ENCODE data around the gene NFS1. TPM values are rescaled to one million over a fixed set of nuclear protein-coding genes. Genes with fewer than 3 reads are reported as not detected.

The NFS1 gene
- total and polyA plus RNA-seq, 2 donors (not counting 1 experiment from before 2014, with no cell fraction given), result 29.0 to 30.6 TPM

GRCh38 chr20:35632539-35633115 lies 66.5 kb downstream of the NFS1 start:
- Histone ChIP-seq H3K4me2 (replicated peaks; ENCODE audit: low read depth, low read length, poor library complexity, severe bottlenecking) (no peak overlapping the region), H2AFZ (ENCODE audit: insufficient read depth, low read depth, low read length, poor library complexity, severe bottlenecking) (no peak overlapping the region), H3K9me3 (ENCODE audit: control extremely low read depth in 1 of 3, control insufficient read depth in 2 of 3, insufficient read depth in 1 of 3, low read length in 2 of 3) (no peaks in the 10 kb centered on the region), H3K36me3 (replicated peaks in 1 of 2; ENCODE audit: control extremely low read depth in 1 of 2, control insufficient read depth in 1 of 2, extremely low read depth in 1 of 2, insufficient read depth in 2 of 2, low read length in 1 of 2) (peaks cover 4 to 46% of the 10 kb centered on the region in 2 experiments), H4K20me1 (ENCODE audit: control insufficient read depth, insufficient read depth, low read length, poor library complexity, severe bottlenecking) (peaks cover 60% of the 10 kb centered on the region), H3K79me2 (ENCODE audit: control insufficient read depth, insufficient read depth, low read length) (peaks cover 65% of the 10 kb centered on the region), H3K4me3 (ENCODE audit: control extremely low read depth in 1 of 5, extremely low read depth in 1 of 5, insufficient read depth in 1 of 5, low read depth in 2 of 5, low read length in 4 of 5) (no peak overlapping the region), H3K27ac (ENCODE audit: low read length in 2 of 2) (no peak overlapping the region), H3K27me3 (replicated peaks in 1 of 4; ENCODE audit: control extremely low read depth in 1 of 4, control insufficient read depth in 3 of 4, insufficient read depth in 4 of 4, low read length in 3 of 4) (no peaks in the 10 kb centered on the region), H3K4me1 (ENCODE audit: control insufficient read depth in 2 of 2, insufficient read depth in 2 of 2, low read length in 2 of 2) (no peaks in the 10 kb centered on the region), H3K9ac (ENCODE audit: low read length) (no peak overlapping the region)
- Mint-ChIP-seq H3K27ac (no peak overlapping the region), H3K27me3 (no peaks in the 10 kb centered on the region), H3K4me1 (peaks cover 21% of the 10 kb centered on the region), H3K9me3 (ENCODE audit: insufficient read depth) (no peaks in the 10 kb centered on the region), H3K4me3 (no peak overlapping the region)
- TF ChIP-seq, protein P1, sequence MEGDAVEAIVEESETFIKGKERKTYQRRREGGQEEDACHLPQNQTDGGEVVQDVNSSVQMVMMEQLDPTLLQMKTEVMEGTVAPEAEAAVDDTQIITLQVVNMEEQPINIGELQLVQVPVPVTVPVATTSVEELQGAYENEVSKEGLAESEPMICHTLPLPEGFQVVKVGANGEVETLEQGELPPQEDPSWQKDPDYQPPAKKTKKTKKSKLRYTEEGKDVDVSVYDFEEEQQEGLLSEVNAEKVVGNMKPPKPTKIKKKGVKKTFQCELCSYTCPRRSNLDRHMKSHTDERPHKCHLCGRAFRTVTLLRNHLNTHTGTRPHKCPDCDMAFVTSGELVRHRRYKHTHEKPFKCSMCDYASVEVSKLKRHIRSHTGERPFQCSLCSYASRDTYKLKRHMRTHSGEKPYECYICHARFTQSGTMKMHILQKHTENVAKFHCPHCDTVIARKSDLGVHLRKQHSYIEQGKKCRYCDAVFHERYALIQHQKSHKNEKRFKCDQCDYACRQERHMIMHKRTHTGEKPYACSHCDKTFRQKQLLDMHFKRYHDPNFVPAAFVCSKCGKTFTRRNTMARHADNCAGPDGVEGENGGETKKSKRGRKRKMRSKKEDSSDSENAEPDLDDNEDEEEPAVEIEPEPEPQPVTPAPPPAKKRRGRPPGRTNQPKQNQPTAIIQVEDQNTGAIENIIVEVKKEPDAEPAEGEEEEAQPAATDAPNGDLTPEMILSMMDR (IDR thresholded peaks at IDR 0.05), result no peak
- TF ChIP-seq EZH2 (IDR thresholded peaks at IDR 0.05; ENCODE audit: borderline replicate concordance, insufficient read depth, low read depth, low read length, poor library complexity, severe bottlenecking), result no peak
- WGBS (ENCODE audit: insufficient coverage), result 95% methylated on average over 11 of the region's 13 CpGs
- no peak for DNase-seq
- ATAC-seq (ENCODE audit: low read depth), result no peak
- intact Hi-C loops (cut with micrococcal nuclease), result no loop called here
- CTCF ChIA-PET, result interaction anchor here (3.7 kb wide), 1 partner anchor 13 kb away, joined by 19 read pairs; no protein-coding TSS in a partner anchor
- POLR2A ChIA-PET, result no interaction called here

- H2AFZ ChIP-seq (ENCODE audit: insufficient read depth, low read depth, low read length, poor library complexity, severe bottlenecking), result no peak overlapping the region
- Mint-ChIP-seq H3K4me3 (no peak overlapping the region), H3K27ac (no peak overlapping the region), H3K9me3 (ENCODE audit: insufficient read depth) (no peaks in the 10 kb centered on the region), H3K4me1 (peaks cover 7% of the 10 kb centered on the region), H3K27me3 (no peaks in the 10 kb centered on the region)
- TF ChIP-seq, protein P1 (IDR thresholded peaks at IDR 0.05), result no peak
- TF ChIP-seq EZH2 (IDR thresholded peaks at IDR 0.05; ENCODE audit: borderline replicate concordance, insufficient read depth, low read depth, low read length, poor library complexity, severe bottlenecking), result no peak
- DNase-seq (no peak), ATAC-seq (ENCODE audit: low read depth) (no peak)
- H4K20me1 ChIP-seq (ENCODE audit: control insufficient read depth, insufficient read depth, low read length, poor library complexity, severe bottlenecking), result peaks cover 40% of the 10 kb centered on the region
- ChIA-PET CTCF (interaction anchor here (1.1 to 3.7 kb wide), 2 partner anchors 11 to 167 kb away, joined by 3 to 19 read pairs; no protein-coding TSS in a partner anchor), POLR2A (interaction anchor here (1.0 kb wide), 1 partner anchor 62 kb away, joined by 3 read pairs; no protein-coding TSS in a partner anchor)
- no peak overlapping the region for H3K4me2 ChIP-seq (replicated peaks; ENCODE audit: low read depth, low read length, poor library complexity, severe bottlenecking)
- WGBS (ENCODE audit: insufficient coverage), result 96% methylated on average over 3 of the region's 4 CpGs
- intact Hi-C loops (cut with micrococcal nuclease), result no loop called here
- H3K4me1 ChIP-seq (ENCODE audit: control insufficient read depth in 2 of 2, insufficient read depth in 2 of 2, low read length in 2 of 2), result no peaks in the 10 kb centered on the region
- no peaks in the 10 kb centered on the region for H3K9me3 ChIP-seq (ENCODE audit: control extremely low read depth in 1 of 3, control insufficient read depth in 2 of 3, insufficient read depth in 1 of 3, low read length in 2 of 3)
- H3K27me3 ChIP-seq (replicated peaks in 1 of 4; ENCODE audit: control extremely low read depth in 1 of 4, control insufficient read depth in 3 of 4, insufficient read depth in 4 of 4, low read length in 3 of 4), result no peaks in the 10 kb centered on the region
- H3K4me3 ChIP-seq (ENCODE audit: control extremely low read depth in 1 of 5, extremely low read depth in 1 of 5, insufficient read depth in 1 of 5, low read depth in 2 of 5, low read length in 4 of 5), result no peak overlapping the region
- H3K27ac ChIP-seq (ENCODE audit: low read length in 2 of 2), result no peak overlapping the region
- no peak overlapping the region for H3K9ac ChIP-seq (ENCODE audit: low read length)
- peaks cover 46% of the 10 kb centered on the region for H3K79me2 ChIP-seq (ENCODE audit: control insufficient read depth, insufficient read depth, low read length)
- H3K36me3 ChIP-seq (replicated peaks in 1 of 2; ENCODE audit: control extremely low read depth in 1 of 2, control insufficient read depth in 1 of 2, extremely low read depth in 1 of 2, insufficient read depth in 2 of 2, low read length in 1 of 2), result peaks cover 10 to 63% of the 10 kb centered on the region in 2 experiments
Measured at GRCh38 chr20:35630636-35631035, 68.5 kb downstream of the NFS1 start.
